GM19043 (cell line): Measurements from ENCODE around the gene SEC16A.

Source experiments
- ATAC-seq: cut with Tn5 transposase; IDR thresholded peaks from one replicate; pipeline ENCODE4 v1.9.1; 2021; ENCODE audit warnings: low read depth; ENCODE audit not compliant: unreplicated experiment

The SEC16A gene

GRCh38 chr9:136391737-136392537 lies 90.9 kb downstream of the SEC16A start:
- ATAC-seq, result no peak
